ENCODE data around the gene TTLL11. TPM values are rescaled to one million over a fixed set of nuclear protein-coding genes. Genes with fewer than 3 reads are reported as not detected.

Gene TTLL11
- total RNA-seq, 1 experiment from 2014 or later = 1.5 TPM

- Histone ChIP-seq H3K56ac (ENCODE audit: insufficient read length, low read depth, low read length) (no peak overlapping the region), H4K91ac (ENCODE audit: insufficient read length, low read depth, low read length) (no peak overlapping the region)
- DNase-seq = no peak
Observed at GRCh38 chr9:121912812-121913627, 180.1 kb downstream of the TTLL11 start.

More at GRCh38 chr9:121912812-121913627, 180.1 kb downstream of the TTLL11 start:
- H4K20me1 ChIP-seq (ENCODE audit: control insufficient read depth, insufficient read depth, insufficient read length) = no peaks in the 10 kb centered on the region
- H2BK12ac ChIP-seq (ENCODE audit: insufficient read length, low read depth, low read length) = no peak overlapping the region
- H3K79me2 ChIP-seq (ENCODE audit: insufficient read depth, low read length) = no peaks in the 10 kb centered on the region
- no peak overlapping the region for H3K27ac Mint-ChIP-seq
- H3K4me3 Mint-ChIP-seq = no peak overlapping the region
- H3T11ph ChIP-seq (ENCODE audit: low read length) = no peak overlapping the region
- TF ChIP-seq CTCF (conservative IDR thresholded peaks at IDR 0.05) = no peak
- H3K27me3 ChIP-seq (ENCODE audit: insufficient read depth, low read length) = no peaks in the 10 kb centered on the region
- H3K27ac ChIP-seq (ENCODE audit: insufficient read length, low read depth, low read length) = no peak overlapping the region
- no peak overlapping the region for H3K4ac ChIP-seq (ENCODE audit: low read depth, low read length)
- no peak overlapping the region for H2BK15ac ChIP-seq (ENCODE audit: low read depth, low read length)
- no peak overlapping the region for H3K18ac ChIP-seq (ENCODE audit: insufficient read length, low read depth, low read length)
- no peak overlapping the region for H4K8ac ChIP-seq (replicated peaks; ENCODE audit: insufficient read length, low read depth, low read length)
- H2BK120ac ChIP-seq (ENCODE audit: low read depth, low read length, poor library complexity, severe bottlenecking) = no peak overlapping the region
- H3K14ac ChIP-seq (ENCODE audit: insufficient read depth, low read length) = no peak overlapping the region
- H3K9ac ChIP-seq (ENCODE audit: extremely low read depth, insufficient read length, low read length) = no peak overlapping the region
- no peak overlapping the region for H2BK20ac ChIP-seq (ENCODE audit: low read depth, low read length, poor library complexity, severe bottlenecking)
- H3K79me1 ChIP-seq (ENCODE audit: insufficient read depth, low read depth, low read length, poor library complexity, severe bottlenecking) = no peaks in the 10 kb centered on the region
- no peak overlapping the region for H2AFZ ChIP-seq (ENCODE audit: low read length)
- 0 out of 4 replicates have a peak, but pooled peaks cover 0 to 6% of the 10 kb centered on the region in 2 experiments for H3K4me1 Mint-ChIP-seq
- no peaks in the 10 kb centered on the region for H3K36me3 Mint-ChIP-seq (ENCODE audit: insufficient read depth in 1 of 3, low read depth in 3 of 3)
- no peaks in the 10 kb centered on the region for H3K23me2 ChIP-seq (ENCODE audit: insufficient read length, low read depth, low read length, poor library complexity, severe bottlenecking)
- no CpG with 5 or more reads among the region's 4 CpGs for WGBS (ENCODE audit: extremely low coverage, insufficient read length, low lambda C conversion rate)
- H4K5ac ChIP-seq (ENCODE audit: insufficient read length, low read depth, low read length) = no peak overlapping the region
- no peaks in the 10 kb centered on the region for H3K9me3 Mint-ChIP-seq
- H3K9me3 ChIP-seq (ENCODE audit: control insufficient read depth, low read depth, low read length) = no peaks in the 10 kb centered on the region
- H2BK5ac ChIP-seq (ENCODE audit: insufficient read length, low read length) = no peak overlapping the region
- H3K27me3 Mint-ChIP-seq (ENCODE audit: low read depth) = peaks cover 2% of the 10 kb centered on the region
- no peak overlapping the region for H3K23ac ChIP-seq (ENCODE audit: insufficient read length, low read depth, low read length)
- H3K4me1 ChIP-seq (ENCODE audit: insufficient read depth, low read length) = no peaks in the 10 kb centered on the region
- H3K4me2 ChIP-seq (ENCODE audit: insufficient read depth, insufficient read length, low read length) = no peak overlapping the region
- no peak overlapping the region for H2AK5ac ChIP-seq (ENCODE audit: insufficient read length, low read length)

Data from H9 (cell line).